HG02763 (cell line): ENCODE measurements around the gene EYA3.

ENCODE experiments used
- ATAC-seq: cut with Tn5 transposase; IDR thresholded peaks from one replicate; pipeline ENCODE4 v1.9.1; 2021; ENCODE audit warnings: mild to moderate bottlenecking, moderate library complexity; ENCODE audit not compliant: unreplicated experiment

Gene EYA3

DNA sequence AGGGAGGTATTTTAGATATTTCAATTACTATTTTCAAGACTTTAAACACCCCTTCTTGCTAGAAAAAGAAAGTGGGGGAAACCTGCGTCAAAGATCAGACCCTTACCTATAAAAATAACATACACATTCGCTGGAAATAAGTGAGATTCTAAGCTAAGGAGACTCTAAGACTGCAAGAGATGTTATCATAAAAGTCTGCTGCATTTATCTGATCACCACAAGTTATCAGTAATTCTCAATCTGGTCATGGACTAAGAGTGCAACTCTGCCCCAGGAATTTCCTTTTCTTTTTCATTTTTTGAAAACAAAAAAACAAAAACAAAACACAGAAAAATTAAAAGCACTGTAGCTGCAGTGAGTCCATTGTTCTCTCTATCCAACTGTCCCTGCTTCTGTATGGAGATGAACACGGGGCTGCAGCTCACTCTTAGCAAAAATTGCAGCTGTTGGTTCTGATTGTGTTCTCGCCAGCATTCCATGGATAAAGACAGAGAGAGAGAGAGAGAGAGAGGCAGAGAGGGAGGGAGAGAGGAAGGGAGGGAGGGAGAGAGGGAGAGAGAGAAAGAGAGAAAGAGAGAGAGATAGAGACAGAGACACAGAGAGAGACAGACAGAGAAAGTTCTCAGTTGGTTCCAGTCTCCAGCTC is 114.5 kb downstream of the EYA3 start:
- no peak for ATAC-seq

DNA sequence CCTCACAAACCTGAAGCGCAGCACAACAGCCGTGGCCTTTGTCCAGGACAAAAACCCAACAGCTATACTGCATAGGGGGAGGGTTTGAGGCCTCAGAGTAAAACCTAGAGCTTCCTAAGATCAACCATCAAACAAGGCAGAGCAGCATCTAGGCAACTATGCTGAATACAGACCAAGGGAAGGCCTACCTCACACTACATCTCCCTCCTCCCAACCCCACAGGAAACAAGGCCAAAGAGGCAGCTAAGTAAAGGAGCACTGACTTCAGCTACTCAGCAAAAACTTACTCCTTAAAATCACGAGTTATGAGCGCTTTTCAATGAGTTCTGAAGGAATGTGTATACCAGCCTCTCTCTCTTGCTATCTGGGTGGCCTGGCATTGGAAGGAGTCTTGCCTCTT is 116.3 kb downstream of the EYA3 start:
- ATAC-seq = no peak

DNA sequence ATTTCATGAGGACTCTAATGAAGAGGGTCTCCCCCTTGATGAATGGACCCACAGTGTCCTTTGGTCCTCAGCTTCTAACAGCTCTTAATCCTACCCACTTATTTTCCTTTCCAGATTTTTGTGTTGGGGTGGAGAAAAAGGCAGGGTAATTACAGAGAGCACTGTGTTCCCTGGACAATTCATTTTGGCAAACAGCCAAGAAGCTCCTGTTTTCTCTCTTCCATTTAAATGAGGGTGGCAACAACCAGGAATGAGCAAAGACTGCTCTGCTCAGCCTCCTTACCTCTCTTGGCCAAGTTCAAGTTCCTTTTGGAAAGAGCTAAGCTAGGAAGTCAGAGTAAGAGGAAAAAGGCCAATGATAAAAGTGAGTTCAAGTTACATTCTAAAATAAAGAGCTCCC is 116.7 kb downstream of the EYA3 start:
- no peak for ATAC-seq

DNA sequence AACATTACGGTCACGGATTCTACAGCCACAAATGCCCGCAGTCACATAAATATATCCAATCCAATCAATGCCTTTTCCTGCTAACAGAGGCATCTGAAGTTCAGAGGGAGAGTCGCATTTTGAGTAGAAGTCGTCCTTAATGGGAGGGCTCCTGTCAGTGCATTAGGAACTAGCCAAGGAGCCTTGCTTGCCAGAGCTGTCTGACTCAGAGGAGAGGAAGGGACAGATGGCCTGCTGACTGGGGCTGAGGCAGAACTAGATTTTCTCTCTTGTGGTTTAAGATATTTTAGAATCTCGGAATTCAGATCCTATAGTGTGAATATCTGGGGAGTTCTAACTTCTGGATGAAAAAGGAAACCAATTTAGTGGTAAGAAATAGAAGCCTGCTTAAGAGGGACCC is 118.0 kb downstream of the EYA3 start:
- ATAC-seq = no peak

DNA sequence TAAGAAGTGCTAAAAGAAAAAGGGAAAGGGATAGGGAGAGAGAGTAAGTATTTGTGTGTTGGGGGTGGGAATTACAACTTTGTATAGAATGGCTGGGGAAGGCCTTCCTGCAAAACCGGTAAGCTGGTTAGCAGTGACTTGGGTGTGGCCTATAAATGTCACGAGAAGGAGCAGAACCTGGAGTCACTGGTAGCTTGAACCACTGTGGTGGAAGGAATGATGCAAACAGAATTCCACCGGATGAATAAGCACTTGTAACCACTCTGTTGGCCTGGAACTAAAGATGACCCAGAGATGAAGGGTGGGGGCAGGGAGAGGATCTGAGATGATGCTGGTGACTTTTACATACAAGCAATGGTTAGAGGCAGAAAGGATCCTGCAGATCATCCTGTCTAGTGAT is 119.7 kb downstream of the EYA3 start:
- ATAC-seq = no peak

DNA sequence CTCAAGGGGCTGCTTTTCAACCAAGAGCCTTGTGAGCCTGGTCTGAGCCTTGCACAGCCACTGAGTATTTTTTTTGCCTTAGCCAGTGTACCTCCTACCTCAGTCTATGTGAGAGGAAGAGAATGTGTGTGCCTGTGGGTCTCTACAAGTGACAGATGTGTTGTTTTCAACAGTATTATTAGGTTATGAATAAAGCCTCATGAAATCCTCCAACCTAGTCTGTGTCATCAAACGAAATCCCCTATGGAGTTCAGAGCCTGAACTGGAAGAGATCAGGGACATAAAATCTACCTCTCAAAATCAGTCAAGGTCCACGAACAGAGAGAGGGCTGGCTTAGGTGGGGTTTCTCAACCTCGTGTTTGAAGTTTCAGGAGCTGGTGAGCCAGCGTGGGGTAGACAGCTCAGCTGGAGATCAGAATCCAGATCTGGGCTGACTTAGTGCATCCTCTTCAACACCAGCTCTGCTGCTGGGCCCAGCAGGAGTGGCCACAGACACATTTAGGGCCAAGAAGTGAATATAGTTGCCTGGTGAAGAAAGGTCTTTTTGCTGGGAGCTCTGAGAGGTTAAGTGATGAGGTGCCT is 120.4 kb downstream of the EYA3 start:
- no peak for ATAC-seq

DNA sequence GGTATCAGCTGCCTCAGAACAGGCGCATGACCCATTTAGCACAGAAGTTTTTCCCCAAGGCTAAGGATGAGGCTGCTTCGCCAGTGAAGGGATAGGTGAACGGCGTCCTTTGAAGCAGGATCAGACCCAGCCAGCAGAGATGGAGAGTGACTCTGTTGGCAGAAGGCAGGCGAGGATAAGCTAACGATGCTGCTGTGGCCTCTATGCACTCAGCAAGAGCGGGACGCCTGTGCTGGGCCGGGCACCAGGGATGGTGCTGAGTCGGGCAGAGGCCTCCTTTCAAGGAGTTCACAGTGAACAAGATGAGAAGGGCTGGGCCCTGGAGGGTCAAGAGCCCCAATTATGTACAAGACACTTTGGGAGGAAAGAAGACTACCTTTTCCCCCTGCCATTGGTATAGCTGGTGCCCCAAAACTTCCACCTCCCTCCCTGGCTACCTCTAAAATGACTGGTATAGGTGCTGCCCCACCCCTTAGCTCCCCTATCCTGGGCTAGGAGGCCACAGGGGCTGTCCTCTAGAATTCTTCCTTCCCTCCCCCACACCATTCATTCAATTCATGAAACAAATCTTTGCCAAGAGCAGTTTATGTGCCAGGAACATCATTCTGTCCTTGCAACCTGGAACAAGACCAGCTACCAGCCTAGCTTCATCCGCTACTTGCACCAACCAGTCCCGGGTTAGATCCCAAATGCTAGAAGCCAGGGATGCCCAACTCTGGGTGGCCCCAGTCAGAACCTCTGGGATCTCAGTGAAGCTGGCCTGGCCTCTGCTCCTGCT is 121.1 kb downstream of the EYA3 start:
- no peak for ATAC-seq

DNA sequence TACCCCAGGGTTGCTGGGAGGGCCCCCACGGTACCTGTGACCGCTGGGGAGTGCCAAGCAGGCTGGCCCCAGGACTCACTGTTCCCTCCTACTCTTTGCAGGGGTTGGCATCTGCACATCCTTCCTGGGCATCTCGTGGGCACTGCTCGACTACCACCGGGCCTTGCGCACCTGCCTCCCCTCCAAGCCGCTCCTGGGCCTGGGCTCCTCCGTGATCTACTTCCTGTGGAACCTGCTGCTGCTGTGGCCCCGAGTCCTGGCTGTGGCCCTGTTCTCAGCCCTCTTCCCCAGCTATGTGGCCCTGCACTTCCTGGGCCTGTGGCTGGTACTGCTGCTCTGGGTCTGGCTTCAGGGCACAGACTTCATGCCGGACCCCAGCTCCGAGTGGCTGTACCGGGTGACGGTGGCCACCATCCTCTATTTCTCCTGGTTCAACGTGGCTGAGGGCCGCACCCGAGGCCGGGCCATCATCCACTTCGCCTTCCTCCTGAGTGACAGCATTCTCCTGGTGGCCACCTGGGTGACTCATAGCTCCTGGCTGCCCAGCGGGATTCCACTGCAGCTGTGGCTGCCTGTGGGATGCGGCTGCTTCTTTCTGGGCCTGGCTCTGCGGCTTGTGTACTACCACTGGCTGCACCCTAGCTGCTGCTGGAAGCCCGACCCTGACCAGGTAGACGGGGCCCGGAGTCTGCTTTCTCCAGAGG is 121.9 kb downstream of the EYA3 start:
- ATAC-seq = no peak

DNA sequence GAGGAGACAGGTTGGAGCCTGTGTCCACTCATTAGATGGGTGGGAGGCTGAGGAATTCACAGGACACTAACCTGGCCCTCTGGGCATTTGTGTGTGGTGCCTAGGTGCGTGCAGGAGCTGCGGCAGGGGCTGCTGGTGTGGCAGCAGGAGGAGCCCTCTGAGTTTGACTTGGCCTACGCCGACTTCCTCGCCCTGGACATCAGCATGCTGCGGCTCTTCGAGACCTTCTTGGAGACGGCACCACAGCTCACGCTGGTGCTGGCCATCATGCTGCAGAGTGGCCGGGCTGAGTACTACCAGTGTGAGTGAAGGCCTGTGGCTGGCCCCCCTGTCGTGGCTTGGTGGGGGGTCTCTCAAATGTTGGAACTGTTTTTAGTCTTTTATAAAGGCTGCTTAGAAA is 125.0 kb downstream of the EYA3 start:
- ATAC-seq = no peak

DNA sequence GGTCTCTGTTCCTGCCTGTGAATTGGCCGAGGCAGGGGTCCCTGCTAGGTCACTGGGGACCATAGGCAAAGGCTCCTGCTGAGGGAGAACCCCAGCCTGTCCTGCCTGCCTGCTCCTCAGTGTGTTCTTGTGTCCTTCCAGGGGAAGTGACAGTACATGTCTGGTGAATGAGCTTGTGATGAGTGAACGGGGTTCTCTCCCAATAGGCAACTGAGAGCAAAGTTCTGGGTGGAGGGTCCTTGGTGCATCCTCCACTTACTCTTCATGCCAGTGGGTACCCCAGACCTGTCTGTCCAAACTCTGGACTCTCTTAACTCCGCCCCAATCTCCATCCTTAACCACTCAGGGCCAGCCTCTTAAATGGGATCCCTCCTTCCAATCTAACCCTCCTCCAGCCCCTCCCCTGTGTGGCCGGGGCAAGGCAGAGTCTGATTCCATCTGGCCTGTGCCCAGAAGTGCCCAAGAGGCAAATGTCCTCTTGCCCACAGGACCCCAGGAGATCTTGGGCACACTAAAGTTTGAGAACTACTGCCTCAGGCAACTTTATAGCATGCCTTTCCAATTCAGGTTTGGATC is 126.7 kb downstream of the EYA3 start:
- no peak for ATAC-seq

DNA sequence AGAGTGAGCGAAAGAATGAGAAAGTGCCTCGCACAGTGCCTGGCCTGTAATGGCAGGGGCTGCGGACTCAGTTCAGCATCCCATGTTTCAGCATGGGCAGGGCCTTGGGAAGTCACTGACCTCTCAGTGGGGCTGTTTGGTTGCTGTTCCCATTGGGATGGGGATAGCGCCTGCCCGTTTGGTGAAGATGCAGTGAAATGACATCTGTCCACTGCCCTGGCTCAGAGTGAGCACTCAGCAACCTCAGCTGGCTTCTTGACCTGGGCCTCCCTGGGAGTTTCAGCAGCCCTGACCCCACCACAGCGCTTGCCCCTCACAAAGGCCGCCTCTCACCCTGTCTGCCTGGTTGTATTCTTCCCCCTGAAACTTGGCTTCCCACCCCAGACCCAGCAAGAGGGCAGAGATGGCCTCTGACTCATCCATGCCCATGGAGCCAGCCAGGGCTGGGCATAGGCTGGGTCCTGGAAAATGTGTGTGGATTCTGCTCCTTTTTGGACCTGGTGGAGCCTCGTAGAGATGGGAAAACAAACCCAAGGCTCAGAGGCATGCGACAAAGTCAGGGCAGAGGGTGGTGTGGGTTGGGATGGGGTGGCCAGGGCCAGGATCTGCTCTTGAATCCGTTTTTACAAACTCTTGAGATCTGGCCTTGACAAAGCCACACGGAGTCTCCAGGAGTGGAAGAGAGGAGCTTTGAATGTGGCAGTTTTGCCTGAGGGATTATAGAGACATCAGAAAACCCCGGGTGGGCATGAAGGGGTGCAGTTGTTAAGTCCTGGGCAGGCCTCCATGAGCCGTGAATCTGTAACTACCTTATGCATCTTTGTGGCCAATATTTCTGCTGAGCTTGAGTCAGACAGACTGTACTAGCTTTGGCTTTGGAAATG is 127.4 kb downstream of the EYA3 start:
- ATAC-seq = no peak

DNA sequence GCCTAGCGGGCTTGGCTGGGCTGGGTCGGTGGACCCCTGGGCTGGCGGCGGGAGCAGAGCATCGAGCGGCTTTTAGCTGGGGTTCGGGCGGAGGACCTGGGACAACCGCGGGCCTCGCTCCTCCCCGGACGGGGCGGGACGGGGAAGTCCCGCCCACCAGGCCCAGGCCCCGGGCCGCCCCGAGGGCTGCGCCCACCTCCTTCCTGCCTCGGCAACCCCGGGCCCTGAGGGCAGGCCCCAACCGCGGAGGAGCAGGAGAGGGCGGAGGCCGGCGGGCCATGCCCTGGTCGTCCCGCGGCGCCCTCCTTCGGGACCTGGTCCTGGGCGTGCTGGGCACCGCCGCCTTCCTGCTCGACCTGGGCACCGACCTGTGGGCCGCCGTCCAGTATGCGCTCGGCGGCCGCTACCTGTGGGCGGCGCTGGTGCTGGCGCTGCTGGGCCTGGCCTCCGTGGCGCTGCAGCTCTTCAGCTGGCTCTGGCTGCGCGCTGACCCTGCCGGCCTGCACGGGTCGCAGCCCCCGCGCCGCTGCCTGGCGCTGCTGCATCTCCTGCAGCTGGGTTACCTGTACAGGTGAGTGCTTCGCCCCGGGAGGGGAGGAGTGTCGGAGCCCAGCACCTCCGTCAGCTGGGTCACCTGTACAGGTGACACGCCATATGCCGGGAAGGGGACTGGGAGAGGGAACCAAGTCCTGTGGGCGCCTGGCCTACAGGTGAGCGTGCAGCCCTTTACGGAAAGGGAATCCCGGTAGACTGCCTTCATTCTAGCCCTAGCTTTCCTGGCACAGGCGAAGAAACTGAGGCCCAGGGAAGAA is 128.4 kb downstream of the EYA3 start, which contains the start of gene XKR8:
Gene XKR8 (plus strand): TSS at position 182 of the 812 bp plus-strand sequence. CDS start 97 bp downstream, at position 279.
- peak; percentile 84 for ATAC-seq

DNA sequence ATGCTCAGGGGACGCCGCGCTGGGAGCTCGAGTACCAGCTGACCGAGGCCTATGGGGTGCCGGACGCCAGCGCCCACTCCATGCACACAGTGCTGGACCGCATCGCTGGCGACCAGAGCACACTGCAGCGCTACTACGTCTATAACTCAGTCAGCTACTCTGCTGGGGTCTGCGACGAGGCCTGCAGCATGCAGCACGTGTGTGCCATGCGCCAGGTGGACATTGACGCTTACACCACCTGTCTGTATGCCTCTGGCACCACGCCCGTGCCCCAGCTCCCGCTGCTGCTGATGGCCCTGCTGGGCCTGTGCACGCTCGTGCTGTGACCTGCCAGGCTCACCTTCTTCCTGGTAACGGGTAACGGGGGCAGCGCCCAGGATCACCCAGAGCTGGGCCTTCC is 129.9 kb downstream of the EYA3 start:
- no peak for ATAC-seq

DNA sequence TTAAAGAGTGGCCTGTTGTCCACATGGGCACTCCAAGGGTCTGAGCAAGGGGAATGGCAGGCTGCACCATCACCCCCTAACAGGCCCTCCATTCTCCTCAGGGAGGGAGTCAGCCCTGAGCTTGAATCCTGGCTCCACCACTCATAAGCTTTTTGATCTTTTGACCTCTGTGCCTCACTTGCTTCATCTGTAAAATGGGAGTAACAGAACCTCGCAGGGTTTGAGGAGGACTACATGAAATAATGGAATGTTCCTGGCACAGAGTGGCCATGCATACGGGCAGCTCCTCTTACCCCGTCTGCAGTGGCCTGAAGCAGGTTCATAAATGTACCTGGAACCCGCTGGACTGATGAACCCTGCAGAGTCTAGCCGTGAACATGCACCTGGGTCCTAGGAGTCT is 130.8 kb downstream of the EYA3 start:
- ATAC-seq = no peak

DNA sequence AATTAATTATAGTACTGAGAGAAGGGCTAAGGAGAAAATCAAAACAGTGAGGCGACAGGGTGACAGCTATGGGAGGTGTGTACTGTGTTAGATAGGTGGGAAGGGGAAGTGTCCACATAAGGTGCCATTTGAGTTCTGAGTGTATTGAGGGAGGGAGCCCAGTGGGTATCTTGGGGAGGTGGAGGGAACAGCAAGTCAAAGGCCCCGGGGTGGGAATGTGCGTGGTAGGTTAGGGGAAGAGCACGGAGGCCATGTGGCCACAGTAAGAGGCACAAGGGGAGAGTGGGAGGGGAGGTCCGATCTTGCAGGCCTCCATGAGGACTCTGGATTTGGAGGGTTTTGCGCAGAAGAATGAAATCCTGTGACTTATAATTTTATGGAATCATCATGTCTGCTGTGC is 131.6 kb downstream of the EYA3 start:
- ATAC-seq = no peak

DNA sequence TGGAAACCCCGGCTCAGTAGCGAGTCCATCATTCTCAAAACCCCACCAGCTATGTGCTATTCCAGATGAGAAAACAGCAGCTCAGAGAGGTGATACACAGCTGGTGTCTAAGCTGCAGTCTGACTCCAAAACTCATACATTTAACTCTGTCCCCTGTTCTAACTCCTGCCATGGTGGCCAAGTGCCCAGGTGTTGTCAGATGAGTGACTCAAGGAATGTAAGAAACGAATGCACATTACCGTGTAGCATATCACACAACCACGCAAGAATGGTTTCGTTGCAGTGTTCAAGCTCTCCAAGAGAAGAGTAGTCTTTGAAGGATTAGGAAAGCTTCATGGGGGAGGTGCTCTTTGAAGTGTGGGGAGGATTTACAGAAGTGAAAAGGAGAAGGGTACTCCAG is 133.3 kb downstream of the EYA3 start:
- no peak for ATAC-seq

DNA sequence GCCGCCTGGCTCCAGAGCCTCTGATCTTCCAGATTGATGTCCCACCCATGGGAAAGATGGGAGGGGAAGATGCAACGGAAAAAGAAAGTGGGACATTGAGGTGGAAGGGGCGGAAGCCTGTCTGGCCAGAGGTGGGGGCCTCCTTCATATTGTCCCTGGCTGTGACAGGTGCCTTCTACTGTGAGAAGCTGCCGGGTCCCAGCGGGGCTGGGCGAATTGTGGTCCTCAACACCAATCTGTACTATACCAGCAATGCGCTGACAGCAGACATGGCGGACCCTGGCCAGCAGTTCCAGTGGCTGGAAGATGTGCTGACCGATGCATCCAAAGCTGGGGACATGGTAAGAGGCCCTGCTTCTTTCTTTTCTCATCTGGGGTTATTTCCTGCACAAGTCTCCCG is 134.2 kb downstream of the EYA3 start:
- no peak for ATAC-seq

DNA sequence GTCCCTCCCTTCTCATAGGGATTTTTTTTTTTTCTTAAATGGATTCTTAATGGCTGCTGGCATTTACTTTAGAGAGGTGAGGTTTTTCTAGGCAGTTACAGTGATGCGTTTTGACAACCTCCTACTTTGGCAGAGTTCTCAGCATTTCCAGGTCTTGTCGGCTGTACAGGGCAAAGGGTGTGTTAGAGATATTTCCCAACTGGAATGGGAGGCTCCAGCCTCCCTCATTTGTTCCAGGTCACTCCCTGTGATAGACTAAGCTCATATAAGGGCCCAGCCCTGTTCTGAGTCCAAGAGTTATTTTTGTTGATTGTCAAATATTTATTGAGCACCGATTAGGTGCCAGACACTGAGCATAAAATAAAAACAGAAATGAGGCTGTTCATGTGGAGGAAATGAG is 136.3 kb downstream of the EYA3 start:
- ATAC-seq = no peak

DNA sequence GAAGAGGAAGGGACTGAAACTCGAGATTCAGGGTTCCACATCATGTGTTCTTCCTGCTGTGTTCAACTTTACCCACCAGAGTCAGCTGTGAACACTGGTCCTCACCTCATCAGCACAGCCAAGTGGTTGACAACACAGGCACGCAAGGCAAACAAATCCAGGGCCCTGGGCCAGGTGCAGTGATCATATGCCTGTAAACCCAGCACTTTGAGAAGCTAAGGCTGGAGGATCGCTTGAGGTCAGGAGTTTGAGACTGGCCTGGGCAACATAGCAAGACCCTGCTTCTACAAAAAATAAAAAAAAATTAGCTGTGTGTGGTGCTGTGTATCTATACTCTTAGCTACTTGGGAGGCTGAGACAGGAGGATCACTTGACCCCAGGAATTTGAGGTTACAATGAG is 137.0 kb downstream of the EYA3 start:
- no peak for ATAC-seq
